NOMO-1 treated with DMSO at 0.1 percent for 48 hours (cell line): ENCODE results near the gene SMOC2.

ENCODE experiments used
- DNase-seq: peaks from one replicate; lab custom pipeline; 2025; ENCODE audit not compliant: unreplicated experiment; lab: John Stamatoyannopoulos, UW

The SMOC2 gene

GRCh38 chr6:168648240-168649125 is 207.5 kb downstream of the SMOC2 start:
- no peak for DNase-seq

DNA sequence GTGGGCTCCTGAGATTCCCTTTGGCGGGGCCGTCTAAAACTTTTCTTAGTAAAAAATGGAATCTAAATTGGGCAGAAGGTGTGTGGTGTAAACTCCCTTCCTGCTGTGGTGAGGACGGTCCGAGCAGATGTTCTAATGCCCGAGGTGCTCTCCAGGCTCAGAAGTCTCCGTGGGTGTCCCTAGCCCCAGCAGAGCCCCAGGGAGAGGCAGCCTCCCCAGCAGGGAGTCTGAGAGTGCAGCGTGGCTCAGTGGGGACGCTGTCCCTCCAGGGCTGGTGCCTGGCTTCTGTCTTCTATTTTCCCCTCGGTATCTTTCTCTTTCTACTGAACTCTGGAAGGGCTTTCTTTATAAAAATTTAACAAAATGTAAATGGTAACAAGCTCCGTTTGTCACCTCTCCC is 208.2 kb downstream of the SMOC2 start:
- no peak for DNase-seq

DNA sequence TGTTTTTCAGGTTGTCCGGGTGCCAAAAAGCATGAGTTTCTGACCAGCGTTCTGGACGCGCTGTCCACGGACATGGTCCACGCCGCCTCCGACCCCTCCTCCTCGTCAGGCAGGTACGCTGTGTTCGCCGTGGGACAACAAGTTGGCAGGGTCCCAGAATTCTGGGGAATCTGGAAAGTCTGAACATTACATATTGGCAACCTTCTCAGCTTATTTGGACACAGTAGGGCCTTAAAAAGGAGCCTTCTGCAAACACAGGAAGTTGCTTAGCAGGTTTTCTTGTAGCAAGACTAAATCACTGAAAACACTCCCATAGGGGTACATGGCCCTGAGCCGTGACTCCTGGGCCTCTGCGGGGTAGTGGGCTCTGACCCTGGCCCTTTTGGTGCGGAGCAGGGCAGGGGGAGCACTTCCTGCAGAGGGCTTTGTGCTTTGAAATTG is 209.7 kb downstream of the SMOC2 start:
- DNase-seq, result no peak

- DNase-seq, result no peak
These were observed 214.6 kb downstream of the SMOC2 start for GRCh38 chr6:168655462-168656152.

DNA sequence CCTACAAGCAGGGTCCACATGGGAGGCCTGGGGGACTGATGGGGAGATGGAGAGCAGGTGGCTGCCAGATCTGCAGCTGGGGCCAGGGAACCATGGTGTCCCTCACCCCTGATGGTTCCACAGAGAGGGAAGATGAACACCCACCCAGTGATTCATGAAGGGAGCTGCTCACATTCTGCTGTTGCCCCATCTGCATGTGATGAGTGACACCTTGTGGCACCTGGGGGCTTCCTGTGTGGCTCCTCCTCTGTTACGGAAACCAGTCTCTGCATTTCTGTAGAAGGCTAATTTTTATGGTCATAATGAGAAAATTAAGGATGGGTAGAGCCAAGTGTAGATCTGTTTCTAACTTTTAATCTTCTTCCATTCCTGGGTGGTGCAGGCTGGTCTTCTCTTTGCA is 217.1 kb downstream of the SMOC2 start:
- DNase-seq, result no peak

DNA sequence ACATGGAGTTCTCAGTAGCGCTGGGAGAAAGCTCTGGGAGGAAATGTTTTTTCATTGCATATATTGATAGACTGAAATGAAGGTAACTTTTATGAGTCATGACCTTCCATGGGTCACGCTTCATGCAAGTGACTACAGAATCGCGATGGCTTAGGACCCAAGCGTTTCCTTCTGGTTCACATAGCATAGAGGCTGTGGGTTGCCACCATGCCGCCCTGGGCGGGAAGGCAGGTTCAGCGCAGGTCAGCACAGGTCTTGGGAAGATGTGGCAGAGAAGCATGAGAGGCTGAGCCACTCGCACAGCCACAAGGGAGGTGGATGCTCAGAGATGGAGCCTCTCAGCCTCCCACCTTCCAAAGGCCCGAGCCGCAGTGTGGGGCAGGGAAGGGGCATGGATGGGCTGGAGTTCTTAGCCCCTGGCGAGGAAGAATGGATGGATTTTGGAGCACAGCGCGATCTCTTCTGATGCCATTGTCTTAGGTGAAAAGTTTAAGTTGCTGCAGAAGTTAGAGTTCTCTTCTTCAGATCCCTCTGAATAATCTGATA is 219.5 kb downstream of the SMOC2 start:
- DNase-seq, result no peak

DNA sequence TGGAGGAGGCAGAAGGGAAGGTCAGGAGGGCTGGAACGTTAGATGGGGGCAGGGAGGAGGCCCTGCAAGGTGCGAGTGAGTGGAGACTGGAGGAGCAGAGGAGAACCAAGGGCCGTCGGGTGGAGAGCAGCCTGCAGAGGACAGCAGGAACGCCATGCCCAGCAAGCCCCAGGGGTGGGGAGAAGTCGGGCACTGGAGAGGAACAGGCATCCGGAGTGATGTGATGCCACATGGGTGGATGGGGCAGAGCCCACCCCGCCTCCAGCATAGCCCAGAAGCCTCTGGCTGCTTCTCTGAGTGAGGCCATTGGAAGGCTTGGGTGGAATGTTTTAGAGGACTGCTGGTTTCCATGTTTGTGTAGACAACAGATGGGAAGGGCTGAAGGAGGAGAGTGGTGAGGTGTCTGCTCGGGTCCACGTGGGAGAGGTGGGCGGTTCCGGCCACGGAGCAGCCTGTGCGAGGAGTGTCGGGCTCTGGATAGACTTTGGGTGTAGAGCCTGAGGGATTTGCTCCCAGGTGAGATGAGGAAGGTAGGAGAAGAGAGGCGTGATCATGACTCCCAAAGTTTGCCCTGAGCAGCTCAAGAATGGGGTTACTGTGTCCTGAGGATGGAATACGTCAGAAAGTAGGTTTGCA is 221.4 kb downstream of the SMOC2 start:
- no peak for DNase-seq

GRCh38 chr6:168663041-168663440 is 222.1 kb downstream of the SMOC2 start:
- no peak for DNase-seq

- DNase-seq, result no peak
These were observed 224.0 kb downstream of the SMOC2 start for GRCh38 chr6:168664956-168665355.

DNA sequence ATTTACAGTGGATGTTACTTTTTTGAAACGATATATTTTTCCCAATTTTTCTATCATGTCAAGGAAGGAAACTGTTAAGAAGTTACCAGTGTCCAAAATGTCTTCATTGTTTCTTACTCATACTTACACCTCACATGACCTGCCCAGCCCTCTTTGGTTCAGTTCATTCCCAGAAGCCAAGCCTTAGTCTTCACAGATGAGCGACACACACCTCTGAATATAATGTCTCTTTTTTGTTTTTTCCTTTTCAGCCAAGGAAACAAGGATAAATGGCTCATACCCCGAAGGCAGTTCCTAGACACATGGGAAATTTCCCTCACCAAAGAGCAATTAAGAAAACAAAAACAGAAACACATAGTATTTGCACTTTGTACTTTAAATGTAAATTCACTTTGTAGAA is 225.2 kb downstream of the SMOC2 start:
- DNase-seq, result no peak

- DNase-seq, result no peak
These were observed 225.9 kb downstream of the SMOC2 start for GRCh38 chr6:168666699-168667427.

DNA sequence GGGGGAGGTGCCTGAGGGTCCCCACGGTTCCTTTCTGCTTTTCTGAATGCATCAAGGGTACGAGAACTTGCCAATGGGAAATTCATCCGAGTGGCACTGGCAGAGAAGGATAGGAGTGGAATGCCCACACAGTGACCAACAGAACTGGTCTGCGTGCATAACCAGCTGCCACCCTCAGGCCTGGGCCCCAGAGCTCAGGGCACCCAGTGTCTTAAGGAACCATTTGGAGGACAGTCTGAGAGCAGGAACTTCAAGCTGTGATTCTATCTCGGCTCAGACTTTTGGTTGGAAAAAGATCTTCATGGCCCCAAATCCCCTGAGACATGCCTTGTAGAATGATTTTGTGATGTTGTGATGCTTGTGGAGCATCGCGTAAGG is 226.4 kb downstream of the SMOC2 start:
- DNase-seq, result no peak

DNA sequence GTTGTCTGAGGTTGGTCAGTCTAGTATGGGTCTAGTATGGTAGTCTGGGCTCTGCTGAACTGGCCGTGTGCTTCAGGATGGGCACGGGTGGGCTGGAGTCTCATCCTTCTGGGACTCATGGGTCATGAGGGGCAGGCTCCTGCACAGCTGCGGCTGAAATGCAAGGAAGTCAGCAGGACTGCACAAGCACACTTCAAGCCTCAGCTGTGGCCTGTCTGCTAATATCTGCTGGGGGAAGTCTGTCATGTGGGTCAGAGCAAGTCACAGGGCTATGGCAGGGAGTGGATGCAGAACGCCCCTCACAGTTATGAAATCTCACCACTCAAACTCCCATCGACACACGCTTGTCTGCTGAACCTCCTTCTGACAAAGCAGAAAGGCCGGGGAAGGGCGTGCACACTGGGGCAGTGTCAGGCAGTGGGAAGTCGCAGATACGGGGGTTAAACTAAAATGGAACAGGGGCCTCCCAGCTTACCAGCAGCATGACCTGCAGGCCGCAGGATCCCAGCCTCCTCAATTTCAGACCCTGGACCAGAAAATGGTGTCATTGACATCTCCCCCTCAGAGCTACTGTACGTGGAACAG is 229.5 kb downstream of the SMOC2 start:
- no peak for DNase-seq

- DNase-seq, result no peak
These were observed 230.3 kb downstream of the SMOC2 start for GRCh38 chr6:168671028-168671862.

- no peak for DNase-seq
These were observed 231.0 kb downstream of the SMOC2 start for GRCh38 chr6:168671863-168672546.

DNA sequence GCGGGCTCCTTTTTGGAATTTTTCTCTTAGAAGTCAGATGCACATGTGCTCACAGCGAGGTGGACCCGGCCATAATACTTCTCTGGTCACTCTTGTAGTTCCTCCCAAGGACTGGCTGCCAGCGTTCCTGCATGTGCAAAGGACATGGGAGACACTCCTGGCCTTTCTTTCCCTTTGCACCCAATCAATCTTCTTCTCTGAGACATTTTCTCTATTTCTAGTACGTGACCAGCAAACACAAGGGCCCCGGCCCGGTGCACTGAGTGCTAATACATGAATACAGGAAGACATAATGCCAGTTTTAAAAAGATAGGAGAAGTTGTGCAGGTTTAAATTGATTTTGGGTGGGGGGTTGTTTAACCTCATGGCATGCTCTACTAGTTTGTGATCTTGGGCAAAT is 233.6 kb downstream of the SMOC2 start:
- DNase-seq, result no peak

DNA sequence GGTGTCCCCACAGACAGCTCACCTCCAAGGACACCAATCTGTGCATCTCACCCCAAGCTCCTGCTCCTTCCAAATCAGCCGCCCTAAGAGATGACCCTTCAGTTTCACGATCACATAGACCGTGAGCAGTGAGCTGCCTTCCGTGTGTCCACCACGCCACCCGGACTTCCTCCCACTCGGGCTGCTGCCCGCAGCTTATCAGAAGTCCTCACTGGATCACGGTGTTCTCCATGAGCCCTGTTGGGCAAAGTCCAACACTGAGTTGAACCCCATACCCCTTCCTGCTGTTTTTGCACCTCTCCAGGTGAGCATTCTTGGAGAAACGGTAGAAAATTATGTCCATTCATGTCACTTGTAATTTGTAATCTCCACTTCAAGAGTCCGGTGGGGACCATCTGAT is 234.4 kb downstream of the SMOC2 start:
- DNase-seq, result no peak

DNA sequence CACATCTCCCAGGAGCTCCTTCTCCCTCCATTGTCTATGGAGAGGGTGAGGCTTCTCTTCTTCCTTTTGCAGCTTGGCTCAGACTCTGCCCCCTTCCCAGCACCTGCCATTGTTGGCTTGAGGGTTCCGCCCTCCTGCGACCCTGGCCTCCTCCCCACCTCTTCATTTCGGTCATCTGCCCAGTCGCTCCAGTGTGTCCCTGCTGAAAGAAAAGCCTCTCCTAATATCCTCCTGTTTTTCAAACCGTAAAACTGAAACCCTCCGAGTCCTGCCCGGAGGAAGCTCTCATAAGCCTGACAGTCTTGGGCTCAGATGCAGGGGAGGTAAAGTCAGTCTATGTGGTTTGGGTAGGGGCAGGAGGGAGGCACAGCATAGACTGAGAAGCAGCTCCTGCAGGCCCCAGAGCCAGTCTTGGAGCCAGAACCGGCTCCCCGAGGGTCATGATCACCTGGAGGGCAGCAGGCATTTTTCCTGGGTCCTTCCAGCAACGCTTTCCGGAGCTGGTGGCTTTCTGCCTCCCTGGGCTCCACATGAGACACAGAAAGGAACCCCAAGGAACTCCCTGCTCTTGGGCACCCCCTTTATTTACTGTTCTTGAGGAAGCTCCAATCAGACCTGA is 235.1 kb downstream of the SMOC2 start:
- no peak for DNase-seq
